Right lobe of liver (tissue), 4 donors: Measurements from ENCODE around the gene MIOX.

Experiments used
- POLR2A ChIP-seq: fragments of 450-650 bp; IDR thresholded peaks from one replicate; pipeline ENCODE4 v1.6.1; 2017; ENCODE audit warnings: antibody characterized with exemption, mild to moderate bottlenecking
- TF ChIP-seq, protein P1 (sequence below), 4 donors: fragments of 200-600 bp in 3 of 4; fragments of 450-650 bp in 1 of 4; IDR thresholded peaks; one replicate each; pipeline versions ENCODE4 v1.5.1 to v1.8.0; 2016 to 2022; ENCODE audit warnings: antibody characterized with exemption in 4 of 4, mild to moderate bottlenecking in 2 of 4
- donor health status: DM: no; HTN: no; CAD: no.
- donor health status: DM: no; HTN: no; CAD: no.
- donor health status: DM: no; HTN: yes; CAD: no.

DNA sequence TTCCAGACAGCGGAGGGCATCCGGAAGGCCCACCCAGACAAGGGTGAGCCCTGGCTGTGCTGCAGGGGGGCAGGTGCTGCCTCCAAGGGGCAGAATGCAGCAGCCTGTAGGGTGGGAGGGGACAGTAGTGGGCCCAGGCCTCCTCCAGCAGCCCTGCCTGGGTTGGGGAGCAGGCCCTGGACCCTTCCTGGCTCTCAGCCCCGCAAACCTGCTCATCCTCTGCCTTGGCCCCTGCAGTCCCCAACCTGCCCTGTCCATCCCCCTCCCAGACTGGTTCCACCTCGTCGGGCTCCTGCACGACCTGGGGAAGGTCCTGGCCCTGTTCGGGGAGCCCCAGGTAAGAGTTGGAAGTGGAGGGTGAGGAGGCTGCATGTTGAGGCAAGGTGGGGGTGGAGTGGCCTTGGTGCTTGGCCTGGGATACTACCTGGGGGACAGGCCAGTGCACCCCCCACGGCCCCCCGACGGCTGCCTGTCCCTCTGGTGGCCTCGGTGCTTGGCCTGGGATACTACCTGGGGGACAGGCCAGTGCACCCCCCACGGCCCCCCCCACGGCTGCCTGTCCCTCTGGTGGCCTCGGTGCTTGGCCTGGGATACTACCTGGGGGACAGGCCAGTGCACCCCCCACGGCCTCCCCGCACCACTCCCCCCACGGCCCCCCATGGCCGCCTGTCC lies 1.5 kb downstream of the MIOX start:
- TF ChIP-seq, protein P1, sequence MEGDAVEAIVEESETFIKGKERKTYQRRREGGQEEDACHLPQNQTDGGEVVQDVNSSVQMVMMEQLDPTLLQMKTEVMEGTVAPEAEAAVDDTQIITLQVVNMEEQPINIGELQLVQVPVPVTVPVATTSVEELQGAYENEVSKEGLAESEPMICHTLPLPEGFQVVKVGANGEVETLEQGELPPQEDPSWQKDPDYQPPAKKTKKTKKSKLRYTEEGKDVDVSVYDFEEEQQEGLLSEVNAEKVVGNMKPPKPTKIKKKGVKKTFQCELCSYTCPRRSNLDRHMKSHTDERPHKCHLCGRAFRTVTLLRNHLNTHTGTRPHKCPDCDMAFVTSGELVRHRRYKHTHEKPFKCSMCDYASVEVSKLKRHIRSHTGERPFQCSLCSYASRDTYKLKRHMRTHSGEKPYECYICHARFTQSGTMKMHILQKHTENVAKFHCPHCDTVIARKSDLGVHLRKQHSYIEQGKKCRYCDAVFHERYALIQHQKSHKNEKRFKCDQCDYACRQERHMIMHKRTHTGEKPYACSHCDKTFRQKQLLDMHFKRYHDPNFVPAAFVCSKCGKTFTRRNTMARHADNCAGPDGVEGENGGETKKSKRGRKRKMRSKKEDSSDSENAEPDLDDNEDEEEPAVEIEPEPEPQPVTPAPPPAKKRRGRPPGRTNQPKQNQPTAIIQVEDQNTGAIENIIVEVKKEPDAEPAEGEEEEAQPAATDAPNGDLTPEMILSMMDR (IDR thresholded peaks at IDR 0.05), result no peak
- TF ChIP-seq POLR2A, result no peak
